AG08395 (cell line): ENCODE measurements around the gene C3orf80.
"Not testable (repeated sequence)": the region's sequence is repeated elsewhere in the genome, so short reads cannot be mapped to it uniquely, and the experiment has no call there.

Experiments
- DNase-seq: peaks from one replicate; pipeline ENCODE4 v3.0.0; 2012; ENCODE audit warnings: mixed read lengths, low spot score

C3orf80 gene

GRCh38 chr3:160213191-160213590 is 12.0 kb upstream of the C3orf80 start:
- DNase-seq = no peak

GRCh38 chr3:160217675-160218074 is 7.5 kb upstream of the C3orf80 start:
- no peak for DNase-seq

DNA sequence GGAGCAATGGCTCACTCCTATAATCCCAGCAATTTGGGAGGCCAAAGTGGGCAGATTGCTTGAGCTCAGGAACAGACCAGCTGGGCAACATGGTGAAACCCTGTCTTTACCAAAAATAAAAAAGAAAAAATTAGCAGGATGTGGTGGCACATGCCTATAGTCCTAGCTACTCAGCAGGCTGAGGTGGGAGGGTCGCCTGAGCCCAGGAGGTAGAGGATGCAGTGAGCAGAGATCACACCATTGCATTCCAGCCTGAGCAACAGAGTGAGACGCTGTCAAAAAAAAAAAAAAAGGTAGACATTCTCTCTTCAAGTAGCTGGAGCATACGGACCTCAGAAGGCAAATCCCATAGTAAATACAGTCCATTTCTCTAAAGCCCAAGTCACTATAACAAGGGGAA is 7.1 kb upstream of the C3orf80 start:
- DNase-seq = no peak

GRCh38 chr3:160220038-160220437 is 5.2 kb upstream of the C3orf80 start:
- no peak for DNase-seq

GRCh38 chr3:160221019-160221418 is 4.2 kb upstream of the C3orf80 start:
- no peak for DNase-seq

DNA sequence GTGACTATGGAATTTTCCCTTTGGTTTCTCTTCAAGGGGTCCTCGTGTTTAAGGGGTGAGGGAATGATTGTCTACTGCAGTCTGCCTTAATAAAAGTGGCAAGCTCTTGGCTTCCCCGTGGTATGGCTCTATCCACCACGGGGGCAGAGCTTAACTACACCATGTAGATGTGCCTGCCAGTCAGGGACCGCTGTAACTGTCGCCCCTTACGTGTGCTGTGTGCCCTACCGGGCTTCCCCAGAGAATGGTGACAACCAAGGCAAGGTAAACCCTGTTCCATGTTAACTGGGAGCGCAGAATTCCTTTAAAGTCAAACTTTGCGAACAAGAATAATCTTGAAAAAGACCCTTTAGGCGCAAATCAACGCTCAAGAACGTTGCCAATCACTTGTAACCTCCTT is 966 bp upstream of the C3orf80 start:
- DNase-seq = no peak

- no peak for DNase-seq
Measured at GRCh38 chr3:160224811-160225175, 429 bp upstream of the C3orf80 start.

DNA sequence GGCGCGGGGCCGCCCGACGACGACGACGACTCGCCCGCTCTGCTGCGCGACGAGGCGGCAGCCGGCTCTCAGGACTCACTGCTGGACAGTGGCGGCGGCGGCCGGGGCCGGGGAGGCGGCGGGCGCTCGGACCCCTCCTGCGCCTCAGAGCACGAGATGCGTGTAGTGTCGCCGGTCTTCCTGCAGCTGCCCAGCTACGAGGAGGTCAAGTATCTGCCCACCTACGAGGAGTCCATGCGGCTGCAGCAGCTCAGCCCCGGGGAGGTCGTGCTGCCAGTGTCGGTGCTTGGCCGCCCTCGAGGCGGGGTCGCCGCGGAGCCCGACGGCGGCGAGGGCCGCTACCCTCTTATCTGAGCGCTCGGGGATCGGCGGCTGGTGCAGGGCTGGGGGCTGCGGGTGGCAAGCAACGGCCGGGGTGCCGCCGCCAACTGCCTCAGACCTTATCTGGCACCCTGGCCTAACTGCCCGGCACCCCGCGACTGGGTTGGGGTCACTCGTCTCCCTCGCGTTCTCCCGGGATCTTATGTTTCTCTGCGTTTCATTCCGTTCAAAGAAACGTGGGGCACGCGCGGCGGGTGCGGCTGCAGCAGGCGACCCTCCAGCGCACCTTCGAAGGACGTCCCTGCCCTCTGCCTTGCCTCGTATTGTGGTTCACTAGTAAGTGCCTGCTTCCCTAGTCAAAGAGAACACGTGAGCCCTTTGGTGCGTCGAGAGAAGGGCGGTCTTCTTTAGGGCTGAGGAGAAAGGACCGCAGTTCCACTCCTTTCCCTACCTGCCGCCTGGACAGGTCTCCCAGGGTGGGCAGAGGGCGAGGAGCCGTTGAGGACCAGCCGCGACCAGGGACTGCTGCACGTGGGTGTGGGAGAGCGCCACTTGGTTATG is 1.0 kb downstream of the C3orf80 start:
- DNase-seq = no peak

GRCh38 chr3:160227419-160227818 is 2.2 kb downstream of the C3orf80 start:
- no peak for DNase-seq

GRCh38 chr3:160232014-160232413 is 6.8 kb downstream of the C3orf80 start:
- DNase-seq = no peak

- DNase-seq = not testable (repeated sequence)
Measured at GRCh38 chr3:160240719-160241118, 15.5 kb downstream of the C3orf80 start.

- no peak for DNase-seq
Measured at GRCh38 chr3:160245261-160245800, 20.1 kb downstream of the C3orf80 start.

DNA sequence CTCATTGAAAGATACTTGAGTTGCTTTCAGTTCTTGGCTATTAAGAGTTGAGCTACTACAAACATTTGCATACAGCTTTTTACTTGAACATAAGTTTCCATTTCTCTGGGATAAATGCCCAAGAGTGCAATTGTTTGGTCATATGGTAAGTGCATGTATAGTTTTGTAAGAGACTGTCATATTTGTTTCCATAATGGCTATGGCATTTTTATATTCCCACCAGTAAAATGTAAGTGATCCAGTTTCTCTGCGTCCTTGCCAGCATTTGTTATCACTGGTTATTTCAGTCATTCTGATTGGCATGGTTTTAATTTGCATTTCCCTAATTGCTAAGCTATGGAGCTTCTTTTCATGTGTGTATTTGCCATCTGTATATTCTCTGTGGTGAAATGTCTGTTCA is 22.5 kb downstream of the C3orf80 start:
- DNase-seq = no peak

- no peak for DNase-seq
Measured at GRCh38 chr3:160253298-160253697, 28.1 kb downstream of the C3orf80 start.

DNA sequence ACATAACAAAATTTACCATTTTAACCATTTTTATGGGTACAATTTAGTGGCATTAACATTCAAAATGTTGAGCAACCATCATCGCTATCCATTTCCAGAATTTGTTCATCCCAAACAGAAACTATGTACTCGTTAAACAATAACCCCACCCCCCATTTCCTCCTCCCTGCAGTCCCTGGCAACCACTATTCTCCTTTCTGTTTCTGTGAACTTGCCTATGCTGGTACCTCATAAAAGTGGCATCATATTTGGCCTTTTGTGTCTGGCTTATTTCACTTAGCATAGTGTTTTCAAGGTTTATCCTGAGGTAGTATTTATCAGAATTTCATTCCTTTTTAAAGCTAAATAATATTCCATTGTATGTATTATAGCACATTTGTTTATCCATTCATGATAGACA is 32.4 kb downstream of the C3orf80 start:
- no peak for DNase-seq

DNA sequence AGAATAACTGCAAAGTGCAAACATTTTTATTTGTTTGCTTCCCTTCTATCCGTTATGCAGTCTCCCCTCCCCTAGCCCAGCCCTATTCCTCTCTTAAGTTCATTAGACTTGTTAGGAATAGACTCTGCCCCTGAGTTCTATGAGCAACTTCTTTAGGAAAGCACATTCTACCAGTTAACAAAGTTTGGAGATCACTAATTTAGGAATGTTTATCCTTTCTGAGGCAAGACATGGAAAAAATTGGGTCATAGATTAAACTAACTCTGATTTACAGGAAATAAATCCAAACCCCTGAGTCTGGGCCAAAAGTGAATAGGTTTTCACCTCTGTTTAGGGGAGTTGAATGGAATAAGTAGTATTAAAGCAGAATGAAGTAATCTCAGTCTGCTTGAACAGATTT is 34.4 kb downstream of the C3orf80 start:
- DNase-seq = no peak

GRCh38 chr3:160260587-160261270 is 35.5 kb downstream of the C3orf80 start:
- peak; percentile 8 for DNase-seq

DNA sequence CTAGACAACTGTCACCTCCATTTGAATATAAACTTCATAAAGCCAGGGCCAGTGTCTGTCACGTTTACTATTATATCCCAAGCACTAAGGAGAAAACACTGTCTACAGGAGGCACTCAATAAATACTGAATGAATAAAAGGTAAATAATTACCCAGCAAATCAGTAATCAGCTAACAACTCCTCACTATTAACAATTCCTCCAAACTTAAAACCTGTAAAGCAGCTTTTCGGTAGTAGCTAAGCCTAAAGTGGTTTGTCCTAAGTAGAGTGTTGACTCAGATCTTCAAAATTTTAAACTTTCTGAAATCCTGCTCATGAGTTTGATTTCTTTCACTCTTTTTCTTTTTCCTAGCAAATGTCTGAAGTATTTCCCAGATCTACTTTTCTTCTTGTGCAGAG is 39.9 kb downstream of the C3orf80 start:
- DNase-seq = no peak
